Body of pancreas (tissue), 4 donors: ENCODE data around the gene ADAMTS10. TPM values are rescaled to one million over a fixed set of nuclear protein-coding genes. Genes with fewer than 3 reads are reported as not detected.
"Not testable (repeated sequence)": the region's sequence is repeated elsewhere in the genome, so short reads cannot be mapped to it uniquely, and the experiment has no call there.

Source experiments
- ATAC-seq: fragments of 150-250 bp; one replicate; pipeline ENCODE4 v1.9.1; 2016
- DNase-seq, 4 donors: peaks; one replicate each; pipeline ENCODE4 v3.0.0-alpha.2; 2019
- H3K27ac ChIP-seq, 4 donors: fragments of 200-600 bp; sonication (generic); 1 replicate in 3 of 4; 2 replicates in 1 of 4; pipeline versions ENCODE4 v1.5.1 to v1.6.1; 2016 to 2019; ENCODE audit warnings: mild to moderate bottlenecking in 1 of 4, mixed read lengths in 1 of 4, moderate library complexity in 1 of 4
- H3K27me3 ChIP-seq, 2 donors: fragments of 200-600 bp; sonication (generic); one replicate each; pipeline ENCODE4 v1.6.0; 2016; ENCODE audit warnings: mild to moderate bottlenecking in 1 of 2
- H3K36me3 ChIP-seq, 2 donors: fragments of 200-600 bp; sonication (generic); replicated peaks in 1 of 2; 2 replicates each; pipeline ENCODE4 v1.5.1; 2016; ENCODE audit warnings: low read depth in 2 of 2; ENCODE audit not compliant: insufficient read depth in 1 of 2
- H3K4me1 ChIP-seq: fragments of 200-600 bp; sonication (generic); one replicate; pipeline ENCODE4 v1.6.0; 2016
- H3K4me3 ChIP-seq, 2 donors: fragments of 200-600 bp; sonication (generic); 1 replicate in 1 of 2; 2 replicates in 1 of 2; pipeline ENCODE4 v1.5.1; 2016 to 2019
- H3K9me3 ChIP-seq, 3 donors: fragments of 200-600 bp; sonication (generic); 1 replicate in 2 of 3; 2 replicates in 1 of 3; pipeline ENCODE4 v1.5.1; 2016
- POLR2A ChIP-seq, 3 donors: fragments of 450-650 bp; IDR thresholded peaks; one replicate each; pipeline ENCODE4 v1.6.1; 2016; ENCODE audit warnings: antibody characterized with exemption in 3 of 3, mild to moderate bottlenecking in 2 of 3
- WGBS, 2 donors: methylation state at CpG; one replicate each; pipeline ENCODE4 v1.1.5; 2017; 5-methylcytosine and 5-hydroxymethylcytosine counted together
- intact Hi-C: fragments of 100-400 bp; cut with DNase I; formaldehyde crosslinking; loops from one replicate; pipeline ENCODE4 v1.15.1; 2023
- total RNA-seq, 2 donors: library from RNA; depleted of rRNA; stranded (reverse); fragments of >200 nt; gene quantifications; one replicate each; pipeline ENCODE4 v1.1.0, GENCODE V29; 2016
- TF ChIP-seq, protein P1 (sequence below), 7 experiments: fragments of 450-650 bp in 4 of 7; fragments of 200-600 bp in 3 of 7; sonication (generic) in 3 of 7; IDR thresholded peaks; one replicate each; pipeline ENCODE4 v1.5.1; 2016 to 2019; ENCODE audit warnings: antibody characterized with exemption in 7 of 7

The ADAMTS10 gene
- total RNA-seq, 2 donors from 2014 or later: 19.1 to 36.6 TPM

DNA sequence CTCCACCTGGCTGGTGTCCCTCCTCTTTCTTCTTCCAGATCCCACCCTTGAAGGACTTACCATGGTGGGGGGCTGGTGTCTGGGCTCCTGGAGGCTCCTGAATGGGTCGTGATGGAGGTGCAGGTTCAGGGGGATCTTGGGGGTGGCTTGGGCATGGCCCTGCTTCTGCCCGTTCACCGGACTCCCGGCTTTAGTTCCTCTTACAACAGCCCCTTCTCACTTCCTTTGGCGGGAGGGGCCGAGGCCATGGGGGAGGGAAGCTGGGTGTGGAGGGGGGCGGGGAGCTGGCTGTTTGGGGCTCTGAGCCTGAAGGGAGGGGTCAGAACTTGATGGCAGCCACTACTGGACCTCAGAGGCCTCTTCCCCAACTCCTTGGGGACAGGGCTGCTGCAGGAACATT lies 33.3 kb downstream of the ADAMTS10 start, which contains the start of gene MYO1F:
Gene MYO1F (minus strand): TSS at position 196 of the 400 bp plus-strand sequence. CDS start 133 bp downstream, at position 63.
- Histone ChIP-seq H3K4me3 (no peak within 1 kb of the TSS), H3K9me3 (no peaks in the 10 kb centered on the region), H3K27ac (peak within 1 kb of the TSS in 1 of 4 donors; percentile 49), H3K4me1 (peaks cover 6% of the 10 kb centered on the region), H3K27me3 (peaks cover 0 to 8% of the 10 kb centered on the region in 2 donors), H3K36me3 (no peaks in the 10 kb centered on the region)
- WGBS, 2 donors: 8 to 20% methylated on average over 5 to 7 of the region's 7 CpGs
- ATAC-seq: no peak
- intact Hi-C loops: loop anchor here (10.0 kb wide), 1 partner anchor 222 kb away; no protein-coding TSS in a partner anchor
- DNase-seq: peak in 2 of 4 donors; percentile 24 to 62
- peak in 1 of 3 donors; percentile 47 for TF ChIP-seq POLR2A (IDR thresholded peaks at IDR 0.05)
- TF ChIP-seq, protein P1, sequence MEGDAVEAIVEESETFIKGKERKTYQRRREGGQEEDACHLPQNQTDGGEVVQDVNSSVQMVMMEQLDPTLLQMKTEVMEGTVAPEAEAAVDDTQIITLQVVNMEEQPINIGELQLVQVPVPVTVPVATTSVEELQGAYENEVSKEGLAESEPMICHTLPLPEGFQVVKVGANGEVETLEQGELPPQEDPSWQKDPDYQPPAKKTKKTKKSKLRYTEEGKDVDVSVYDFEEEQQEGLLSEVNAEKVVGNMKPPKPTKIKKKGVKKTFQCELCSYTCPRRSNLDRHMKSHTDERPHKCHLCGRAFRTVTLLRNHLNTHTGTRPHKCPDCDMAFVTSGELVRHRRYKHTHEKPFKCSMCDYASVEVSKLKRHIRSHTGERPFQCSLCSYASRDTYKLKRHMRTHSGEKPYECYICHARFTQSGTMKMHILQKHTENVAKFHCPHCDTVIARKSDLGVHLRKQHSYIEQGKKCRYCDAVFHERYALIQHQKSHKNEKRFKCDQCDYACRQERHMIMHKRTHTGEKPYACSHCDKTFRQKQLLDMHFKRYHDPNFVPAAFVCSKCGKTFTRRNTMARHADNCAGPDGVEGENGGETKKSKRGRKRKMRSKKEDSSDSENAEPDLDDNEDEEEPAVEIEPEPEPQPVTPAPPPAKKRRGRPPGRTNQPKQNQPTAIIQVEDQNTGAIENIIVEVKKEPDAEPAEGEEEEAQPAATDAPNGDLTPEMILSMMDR (IDR thresholded peaks at IDR 0.05): no peak

DNA sequence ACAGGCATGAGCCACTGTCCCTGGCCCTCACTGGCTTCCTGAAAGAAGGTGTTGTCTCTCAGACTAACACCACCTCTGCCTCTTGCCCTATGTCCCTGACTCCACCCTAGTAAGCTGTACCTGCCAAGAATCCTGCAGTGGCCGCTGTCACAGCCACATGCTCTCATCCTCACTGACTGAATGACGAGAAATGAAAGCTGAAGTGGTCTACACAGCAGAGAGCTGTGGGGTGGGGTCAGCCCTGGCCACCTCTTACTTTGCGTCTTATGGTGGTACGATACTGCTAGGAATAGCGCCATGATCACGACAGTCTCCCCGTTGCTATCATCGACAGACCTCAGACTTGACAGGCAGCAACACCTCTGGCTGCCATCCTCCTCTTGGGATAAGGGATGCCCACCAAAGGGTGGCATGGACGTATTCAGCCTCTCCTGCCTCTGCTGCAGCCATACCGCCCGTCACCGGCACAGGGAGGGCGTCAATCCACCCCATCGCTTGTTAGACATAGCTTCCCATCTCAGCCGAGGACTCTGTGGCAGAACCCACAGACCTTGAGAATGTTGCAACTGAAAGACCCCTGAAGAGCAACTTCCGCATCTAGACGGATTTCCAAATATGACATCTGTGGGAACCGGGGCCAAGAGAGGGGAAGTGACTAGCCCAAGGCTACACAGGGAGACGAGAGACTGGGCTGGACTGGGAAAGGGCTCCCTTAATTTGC lies 34.1 kb downstream of the ADAMTS10 start:
- peak overlapping the region in 1 of 4 donors; percentile 49 for H3K27ac ChIP-seq
- DNase-seq (peak in 1 of 4 donors; percentile 62), ATAC-seq (no peak)
- 37 to 39% methylated on average over 9 to 19 of the region's 19 CpGs for WGBS, 2 donors
- intact Hi-C loops: loop anchor here (10.0 kb wide), 1 partner anchor 222 kb away; no protein-coding TSS in a partner anchor
- H3K4me3 ChIP-seq: no peak overlapping the region
- no peaks in the 10 kb centered on the region for H3K9me3 ChIP-seq
- H3K27me3 ChIP-seq: peaks cover 0 to 8% of the 10 kb centered on the region in 2 donors
- TF ChIP-seq POLR2A (IDR thresholded peaks at IDR 0.05): peak in 1 of 3 donors; percentile 20
- TF ChIP-seq, protein P1 (IDR thresholded peaks at IDR 0.05): no peak
- H3K36me3 ChIP-seq: no peaks in the 10 kb centered on the region
- peaks cover 6% of the 10 kb centered on the region for H3K4me1 ChIP-seq

DNA sequence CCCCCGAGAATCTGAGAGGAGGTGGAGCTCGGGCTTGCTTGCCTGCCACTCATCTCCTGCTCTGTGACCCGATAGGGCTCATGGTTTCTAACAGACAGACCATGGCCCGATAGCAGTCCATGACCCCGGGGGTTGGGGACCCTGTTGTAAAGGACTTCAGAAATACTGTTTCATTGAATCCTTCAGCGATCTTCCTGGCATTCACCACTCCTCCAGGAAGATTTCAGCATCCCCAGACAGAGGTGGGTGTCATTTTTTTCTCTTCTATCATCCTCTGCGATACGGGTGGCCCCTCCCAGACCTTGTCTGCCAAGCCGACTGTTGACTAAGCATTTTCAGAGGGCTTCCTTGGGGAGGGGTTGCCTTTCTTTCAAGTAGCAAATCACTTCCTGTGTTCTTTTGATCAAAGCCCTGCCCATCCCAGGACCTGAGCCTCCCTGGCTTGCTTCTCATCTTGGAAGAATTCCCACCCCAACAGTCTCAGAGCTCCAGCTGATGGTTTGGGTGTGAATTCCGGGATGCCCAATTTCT lies 35.0 kb downstream of the ADAMTS10 start:
- Histone ChIP-seq H3K9me3 (no peaks in the 10 kb centered on the region), H3K27me3 (peaks cover 0 to 8% of the 10 kb centered on the region in 2 donors), H3K27ac (no peak overlapping the region), H3K36me3 (no peaks in the 10 kb centered on the region), H3K4me3 (no peak overlapping the region), H3K4me1 (peaks cover 2% of the 10 kb centered on the region)
- DNase-seq (no peak), ATAC-seq (no peak)
- no peak for TF ChIP-seq POLR2A (IDR thresholded peaks at IDR 0.05)
- TF ChIP-seq, protein P1 (IDR thresholded peaks at IDR 0.05): no peak
- WGBS, 2 donors: 16 to 19% methylated on average over 9 to 10 of the region's 10 CpGs
- intact Hi-C loops: loop anchor here (10.0 kb wide), 1 partner anchor 221 kb away; no protein-coding TSS in a partner anchor

DNA sequence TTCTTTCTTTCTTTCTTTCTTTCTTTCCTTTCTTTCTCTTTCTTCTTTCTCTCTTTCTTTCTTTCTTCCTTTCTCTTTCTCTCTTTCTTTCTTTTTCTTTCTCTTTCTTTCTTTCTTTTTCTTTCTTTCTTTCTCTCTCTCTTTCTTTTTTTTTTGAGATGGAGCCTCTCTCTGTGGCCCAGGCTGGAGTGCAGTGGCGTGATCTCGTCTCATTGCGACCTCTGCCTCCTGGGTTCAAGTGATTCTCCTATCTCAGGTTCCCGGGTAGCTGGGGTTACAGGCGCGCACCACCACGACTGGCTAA lies 35.9 kb downstream of the ADAMTS10 start:
- not testable (repeated sequence) for H3K27me3 ChIP-seq, H3K4me1 ChIP-seq, ATAC-seq, H3K36me3 ChIP-seq, DNase-seq, H3K4me3 ChIP-seq, H3K27ac ChIP-seq, H3K9me3 ChIP-seq
- 85 to 91% methylated on average over 7 of the region's 7 CpGs for WGBS, 2 donors
- intact Hi-C loops: loop anchor here (10.0 kb wide), 1 partner anchor 220 kb away; no protein-coding TSS in a partner anchor

DNA sequence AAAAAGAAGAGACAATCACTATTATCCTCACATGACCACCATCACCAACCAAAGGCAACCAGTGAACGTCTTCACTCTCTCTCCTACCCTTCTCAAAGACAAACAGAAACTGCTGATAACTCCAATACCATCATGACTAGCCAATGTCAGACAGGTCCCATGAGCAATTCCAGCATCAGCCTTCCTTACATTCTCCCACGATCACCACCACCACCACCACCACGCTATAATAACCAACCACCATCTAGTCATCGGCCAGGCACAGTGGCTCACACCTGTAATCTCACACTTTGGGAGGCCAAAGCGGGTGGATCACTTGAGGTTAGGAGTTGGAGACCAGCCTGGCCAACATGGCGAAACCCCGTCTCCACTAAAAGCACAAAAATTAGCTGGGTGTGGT lies 37.2 kb downstream of the ADAMTS10 start:
- Histone ChIP-seq H3K4me1 (no peaks in the 10 kb centered on the region), H3K27ac (no peak overlapping the region), H3K9me3 (no peaks in the 10 kb centered on the region), H3K27me3 (peaks cover 0 to 3% of the 10 kb centered on the region in 2 donors), H3K4me3 (no peak overlapping the region), H3K36me3 (no peaks in the 10 kb centered on the region)
- no peak for ATAC-seq
- no peak for DNase-seq
- WGBS, 2 donors: 63 to 70% methylated on average over 5 to 7 of the region's 7 CpGs
- intact Hi-C loops: loop anchor here (10.0 kb wide), 1 partner anchor 219 kb away; no protein-coding TSS in a partner anchor
- TF ChIP-seq, protein P1 (IDR thresholded peaks at IDR 0.05): no peak
- no peak for TF ChIP-seq POLR2A (IDR thresholded peaks at IDR 0.05)
